Fibroblast of villous mesenchyme (primary cell): ENCODE data around the gene OR2AT4. TPM values are rescaled to one million over a fixed set of nuclear protein-coding genes. Genes with fewer than 3 reads are reported as not detected.

Experiments
- DNase-seq: peaks from one replicate; pipeline ENCODE4 v3.0.0-alpha.2; 2010; ENCODE audit warnings: low read depth
- H3K4me3 ChIP-seq: 2 replicates; pipeline ENCODE4 v1.5.1; 2011; ENCODE audit warnings: low read depth, mild to moderate bottlenecking, low read length
- total RNA-seq: library from RNA; depleted of rRNA; stranded (reverse); fragments of >200 nt; gene quantifications from 2 replicates; pipeline ENCODE4 v1.2.3, GENCODE V29; 2012
- TF ChIP-seq, protein P1 (sequence below): IDR thresholded peaks from 2 replicates; pipeline ENCODE4 v1.5.1; 2012; ENCODE audit warnings: low read depth, mild to moderate bottlenecking, low read length; ENCODE audit not compliant: insufficient read depth

OR2AT4 gene
- total RNA-seq = not detected in 2 replicates

DNA sequence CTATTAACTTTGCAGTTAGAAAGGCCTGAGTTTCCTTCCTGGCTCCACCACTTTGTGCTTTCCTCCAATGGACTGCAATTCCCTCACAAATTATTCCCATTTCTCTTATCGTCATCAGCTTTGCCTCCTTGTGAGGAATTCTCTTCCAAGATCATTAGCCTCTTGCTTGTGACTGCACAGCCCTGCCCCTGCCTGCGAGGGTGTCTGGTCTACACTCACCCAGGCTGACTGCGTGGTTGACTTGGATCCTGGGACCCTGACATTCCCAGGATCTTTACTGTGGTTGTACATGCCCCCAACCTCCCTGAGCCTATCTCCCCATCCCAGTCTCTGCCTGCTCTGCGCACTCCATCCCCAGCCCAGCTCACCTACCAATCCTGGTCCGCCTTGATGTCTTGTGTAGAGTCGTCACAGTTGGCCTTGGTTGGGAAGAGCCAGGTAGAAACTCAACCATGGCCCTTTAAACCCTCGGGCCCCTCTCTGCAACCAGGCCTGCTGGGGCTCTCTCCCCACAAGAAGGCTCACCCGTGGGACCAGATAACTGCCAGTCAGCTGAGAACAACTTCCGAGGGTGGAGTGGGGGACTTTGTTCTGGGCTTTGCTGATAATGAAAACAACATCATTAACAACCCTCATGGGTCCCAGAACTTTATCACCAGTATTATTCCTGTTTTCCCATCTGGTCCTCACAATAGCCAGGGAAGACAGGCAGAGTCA is at the start of gene OR2AT4:
Gene OR2AT4 (minus strand): TSS at position 421 of the 717 bp plus-strand sequence.
- H3K4me3 ChIP-seq = no peak within 1 kb of the TSS
- TF ChIP-seq, protein P1, sequence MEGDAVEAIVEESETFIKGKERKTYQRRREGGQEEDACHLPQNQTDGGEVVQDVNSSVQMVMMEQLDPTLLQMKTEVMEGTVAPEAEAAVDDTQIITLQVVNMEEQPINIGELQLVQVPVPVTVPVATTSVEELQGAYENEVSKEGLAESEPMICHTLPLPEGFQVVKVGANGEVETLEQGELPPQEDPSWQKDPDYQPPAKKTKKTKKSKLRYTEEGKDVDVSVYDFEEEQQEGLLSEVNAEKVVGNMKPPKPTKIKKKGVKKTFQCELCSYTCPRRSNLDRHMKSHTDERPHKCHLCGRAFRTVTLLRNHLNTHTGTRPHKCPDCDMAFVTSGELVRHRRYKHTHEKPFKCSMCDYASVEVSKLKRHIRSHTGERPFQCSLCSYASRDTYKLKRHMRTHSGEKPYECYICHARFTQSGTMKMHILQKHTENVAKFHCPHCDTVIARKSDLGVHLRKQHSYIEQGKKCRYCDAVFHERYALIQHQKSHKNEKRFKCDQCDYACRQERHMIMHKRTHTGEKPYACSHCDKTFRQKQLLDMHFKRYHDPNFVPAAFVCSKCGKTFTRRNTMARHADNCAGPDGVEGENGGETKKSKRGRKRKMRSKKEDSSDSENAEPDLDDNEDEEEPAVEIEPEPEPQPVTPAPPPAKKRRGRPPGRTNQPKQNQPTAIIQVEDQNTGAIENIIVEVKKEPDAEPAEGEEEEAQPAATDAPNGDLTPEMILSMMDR = no peak
- no peak for DNase-seq

DNA sequence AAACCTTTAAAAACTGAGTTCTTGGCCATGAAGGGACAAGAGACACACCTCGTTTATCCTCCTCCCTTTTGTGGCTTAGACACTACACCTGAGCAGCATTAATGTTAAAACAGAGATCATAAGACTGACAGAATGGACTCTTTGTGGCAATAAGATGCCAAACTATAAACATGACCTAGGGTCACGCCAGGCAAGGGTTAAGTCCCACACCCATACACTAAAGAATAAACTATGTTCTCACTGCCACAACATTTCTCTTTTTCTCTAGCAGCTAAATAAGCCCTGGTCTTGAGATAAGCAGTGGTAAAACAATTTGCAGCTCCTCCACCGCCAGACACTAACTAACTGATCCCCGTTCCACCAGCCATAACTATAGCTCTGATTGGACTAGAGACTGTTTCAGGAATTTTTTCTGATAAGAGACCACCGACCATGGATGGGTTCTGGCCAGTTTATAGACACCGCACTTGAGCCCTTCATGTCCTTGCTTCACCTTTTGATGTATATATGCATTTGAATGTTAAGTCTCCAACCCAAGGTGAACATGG is 49.4 kb upstream of the OR2AT4 start:
- TF ChIP-seq, protein P1 = no peak
- no peak overlapping the region for H3K4me3 ChIP-seq
- DNase-seq = no peak

DNA sequence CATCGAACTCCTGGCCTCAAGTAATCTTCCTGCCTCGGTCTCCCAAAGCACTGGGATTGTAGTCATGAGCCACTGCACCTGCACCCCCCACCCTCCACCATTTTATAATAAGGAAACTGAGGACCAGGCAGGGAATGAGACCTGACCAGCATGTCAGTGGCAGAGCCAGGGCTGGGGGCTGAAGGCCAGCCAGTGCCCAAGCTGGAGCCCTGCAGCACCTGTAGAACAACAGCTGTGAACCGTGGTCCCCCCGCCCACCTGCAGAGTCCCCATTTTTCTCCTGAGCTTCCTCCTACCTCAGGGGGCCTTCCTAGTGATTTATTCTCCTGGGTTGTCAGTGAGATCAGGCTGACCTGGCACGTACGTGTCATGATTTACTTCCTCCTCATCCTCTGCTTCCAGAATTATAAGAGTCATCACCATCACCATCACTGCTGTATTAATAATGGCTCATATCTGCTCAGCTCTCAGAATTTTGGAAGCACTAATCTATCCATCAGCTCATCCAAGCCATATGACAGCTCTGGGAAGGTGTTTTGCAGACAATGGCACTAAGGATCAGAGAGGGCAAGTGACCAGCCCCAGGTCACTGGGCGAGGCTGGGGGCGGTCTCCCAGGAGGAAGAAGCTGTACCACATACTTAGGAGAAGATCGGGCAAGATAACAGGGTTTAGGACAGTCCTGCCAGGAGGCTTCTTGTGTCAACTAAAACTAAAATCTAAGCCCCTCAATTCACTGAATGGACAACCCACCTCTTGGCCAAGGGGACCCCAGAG is 48.7 kb upstream of the OR2AT4 start:
- H3K4me3 ChIP-seq = no peak overlapping the region
- no peak for DNase-seq
- TF ChIP-seq, protein P1 = no peak

DNA sequence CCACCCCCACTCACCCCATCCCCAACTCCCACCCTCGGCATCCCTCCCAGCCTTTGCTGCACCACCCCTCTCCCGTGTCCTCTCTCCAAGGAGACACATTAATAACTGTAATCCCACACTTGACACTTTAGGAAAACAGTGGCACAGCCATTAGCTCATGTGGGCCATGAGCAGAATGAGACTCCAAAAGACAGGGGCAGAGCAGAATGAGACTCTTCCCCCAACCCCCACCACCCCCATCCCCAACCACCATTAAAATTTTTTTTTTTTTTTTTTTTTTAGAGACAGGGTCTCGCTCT is 48.0 kb upstream of the OR2AT4 start:
- TF ChIP-seq, protein P1 = no peak
- DNase-seq = no peak
- H3K4me3 ChIP-seq = no peak overlapping the region

DNA sequence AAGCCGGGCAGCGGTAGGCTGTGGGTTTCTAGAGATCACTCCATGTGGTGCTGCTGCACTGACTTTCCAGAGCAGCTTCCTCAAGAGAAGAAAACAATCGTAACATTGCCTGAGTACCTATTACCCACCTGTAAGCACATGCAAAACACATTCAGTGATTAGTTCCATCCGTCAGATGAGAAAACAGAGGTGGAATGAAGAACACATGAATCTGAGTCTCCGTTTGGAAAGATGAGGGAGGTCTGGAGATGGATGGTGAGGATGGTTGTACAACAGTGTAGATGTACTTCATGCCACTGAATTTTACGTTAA is 46.7 kb upstream of the OR2AT4 start:
- DNase-seq = no peak
- TF ChIP-seq, protein P1 = no peak
- no peak overlapping the region for H3K4me3 ChIP-seq

DNA sequence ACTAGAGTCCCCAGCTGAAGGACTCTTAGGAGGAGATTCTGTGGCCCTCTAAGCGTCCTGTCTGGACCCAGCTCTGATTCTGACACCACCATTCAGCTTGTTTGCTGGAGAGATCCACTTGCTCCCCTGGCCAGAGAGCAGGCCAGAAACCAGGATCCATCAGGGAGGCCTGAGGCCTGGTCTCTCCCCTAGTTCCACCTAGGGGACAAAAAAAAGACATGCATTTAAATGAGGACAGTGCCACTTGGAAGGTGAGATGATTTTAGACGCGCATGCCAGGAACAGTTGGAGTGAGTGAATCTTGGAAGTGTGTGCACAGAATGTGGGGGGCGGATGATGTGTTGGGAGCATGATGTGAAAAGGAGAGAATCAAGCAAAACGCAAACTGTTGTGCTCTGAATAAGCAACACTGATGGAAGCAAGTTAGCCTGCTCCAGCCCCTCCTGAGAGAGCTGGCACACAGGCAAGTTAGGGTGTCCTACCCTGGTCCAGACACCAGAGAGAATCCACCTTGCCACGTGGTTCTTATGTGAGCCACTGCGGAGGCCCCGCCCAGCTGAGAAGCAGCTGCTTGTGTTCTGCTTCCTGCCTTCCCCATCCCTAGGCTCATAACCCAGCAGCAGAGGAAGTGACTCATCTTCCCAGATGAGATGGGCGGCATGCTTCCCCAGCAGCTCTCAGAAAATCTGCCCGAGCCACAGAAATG is 46.2 kb upstream of the OR2AT4 start:
- no peak overlapping the region for H3K4me3 ChIP-seq
- TF ChIP-seq, protein P1 = no peak
- DNase-seq = peak; percentile 94
